ENCODE results near the gene TRPM7.
"Not testable (repeated sequence)": the region's sequence is repeated elsewhere in the genome, so short reads cannot be mapped to it uniquely, and the experiment has no call there.

Gene TRPM7

GRCh38 chr15:50675535-50676144 is 11.0 kb downstream of the TRPM7 start:
- DNase-seq (ENCODE audit: extremely low read depth in 1 of 2, low read depth in 1 of 2): no peak

GRCh38 chr15:50670115-50670514 is 16.5 kb downstream of the TRPM7 start:
- DNase-seq (ENCODE audit: extremely low read depth in 1 of 2, low read depth in 1 of 2): no peak

GRCh38 chr15:50669611-50670010 is 17.0 kb downstream of the TRPM7 start:
- no peak for DNase-seq (ENCODE audit: extremely low read depth in 1 of 2, low read depth in 1 of 2)

- DNase-seq (ENCODE audit: extremely low read depth in 1 of 2, low read depth in 1 of 2): no peak
Observed at GRCh38 chr15:50665938-50666337, 20.7 kb downstream of the TRPM7 start.

GRCh38 chr15:50655555-50655954 is 31.0 kb downstream of the TRPM7 start:
- DNase-seq (ENCODE audit: extremely low read depth in 1 of 2, low read depth in 1 of 2): no peak

GRCh38 chr15:50653156-50653743 is 33.3 kb downstream of the TRPM7 start:
- no peak for DNase-seq (ENCODE audit: extremely low read depth in 1 of 2, low read depth in 1 of 2)

- DNase-seq (ENCODE audit: extremely low read depth in 1 of 2, low read depth in 1 of 2): no peak
Observed at GRCh38 chr15:50652671-50653070, 33.9 kb downstream of the TRPM7 start.

GRCh38 chr15:50641318-50641717 is 45.3 kb downstream of the TRPM7 start:
- no peak for DNase-seq (ENCODE audit: extremely low read depth in 1 of 2, low read depth in 1 of 2)

- no peak for DNase-seq (ENCODE audit: extremely low read depth in 1 of 2, low read depth in 1 of 2)
Observed at GRCh38 chr15:50636146-50636545, 50.5 kb downstream of the TRPM7 start.

GRCh38 chr15:50633653-50634052 is 52.9 kb downstream of the TRPM7 start:
- no peak for DNase-seq (ENCODE audit: extremely low read depth in 1 of 2, low read depth in 1 of 2)

GRCh38 chr15:50628421-50628820 is 58.2 kb downstream of the TRPM7 start:
- DNase-seq (ENCODE audit: extremely low read depth in 1 of 2, low read depth in 1 of 2): no peak

GRCh38 chr15:50627351-50628055 is 59.1 kb downstream of the TRPM7 start:
- DNase-seq (ENCODE audit: extremely low read depth in 1 of 2, low read depth in 1 of 2): no peak

- no peak for DNase-seq (ENCODE audit: extremely low read depth in 1 of 2, low read depth in 1 of 2)
Observed at GRCh38 chr15:50624616-50625168, 61.9 kb downstream of the TRPM7 start.

- not testable (repeated sequence) for DNase-seq (ENCODE audit: extremely low read depth in 1 of 2, low read depth in 1 of 2)
Observed at GRCh38 chr15:50622361-50622943, 64.1 kb downstream of the TRPM7 start.

- not testable (repeated sequence) for DNase-seq (ENCODE audit: extremely low read depth in 1 of 2, low read depth in 1 of 2)
Observed at GRCh38 chr15:50616960-50617359, 69.6 kb downstream of the TRPM7 start.

GRCh38 chr15:50616554-50616953 is 70.0 kb downstream of the TRPM7 start:
- not testable (repeated sequence) for DNase-seq (ENCODE audit: extremely low read depth in 1 of 2, low read depth in 1 of 2)

- DNase-seq (ENCODE audit: extremely low read depth in 1 of 2, low read depth in 1 of 2): no peak
Observed at GRCh38 chr15:50613600-50613999, 73.0 kb downstream of the TRPM7 start.

- DNase-seq (ENCODE audit: extremely low read depth in 1 of 2, low read depth in 1 of 2): no peak
Observed at GRCh38 chr15:50607129-50607528, 79.5 kb downstream of the TRPM7 start.

GRCh38 chr15:50605462-50605861 is 81.1 kb downstream of the TRPM7 start:
- DNase-seq (ENCODE audit: extremely low read depth in 1 of 2, low read depth in 1 of 2): no peak

- not testable (repeated sequence) for DNase-seq (ENCODE audit: extremely low read depth in 1 of 2, low read depth in 1 of 2)
Observed at GRCh38 chr15:50602028-50602427, 84.6 kb downstream of the TRPM7 start.

GRCh38 chr15:50594311-50594710 is 92.3 kb downstream of the TRPM7 start:
- DNase-seq (ENCODE audit: extremely low read depth in 1 of 2, low read depth in 1 of 2): no peak

- DNase-seq (ENCODE audit: extremely low read depth in 1 of 2, low read depth in 1 of 2): no peak
Observed at GRCh38 chr15:50593761-50594160, 92.8 kb downstream of the TRPM7 start.

Measured in activated CD8-positive, alpha-beta memory T cell treated with anti-CD3 and anti-CD28 coated beads for 1 hour (primary cell).